Measurements from ENCODE around the gene ABCC9.
A peak's percentile ranks its signal among the peaks of the same experiment; 100 is the strongest.

ABCC9 gene

DNA sequence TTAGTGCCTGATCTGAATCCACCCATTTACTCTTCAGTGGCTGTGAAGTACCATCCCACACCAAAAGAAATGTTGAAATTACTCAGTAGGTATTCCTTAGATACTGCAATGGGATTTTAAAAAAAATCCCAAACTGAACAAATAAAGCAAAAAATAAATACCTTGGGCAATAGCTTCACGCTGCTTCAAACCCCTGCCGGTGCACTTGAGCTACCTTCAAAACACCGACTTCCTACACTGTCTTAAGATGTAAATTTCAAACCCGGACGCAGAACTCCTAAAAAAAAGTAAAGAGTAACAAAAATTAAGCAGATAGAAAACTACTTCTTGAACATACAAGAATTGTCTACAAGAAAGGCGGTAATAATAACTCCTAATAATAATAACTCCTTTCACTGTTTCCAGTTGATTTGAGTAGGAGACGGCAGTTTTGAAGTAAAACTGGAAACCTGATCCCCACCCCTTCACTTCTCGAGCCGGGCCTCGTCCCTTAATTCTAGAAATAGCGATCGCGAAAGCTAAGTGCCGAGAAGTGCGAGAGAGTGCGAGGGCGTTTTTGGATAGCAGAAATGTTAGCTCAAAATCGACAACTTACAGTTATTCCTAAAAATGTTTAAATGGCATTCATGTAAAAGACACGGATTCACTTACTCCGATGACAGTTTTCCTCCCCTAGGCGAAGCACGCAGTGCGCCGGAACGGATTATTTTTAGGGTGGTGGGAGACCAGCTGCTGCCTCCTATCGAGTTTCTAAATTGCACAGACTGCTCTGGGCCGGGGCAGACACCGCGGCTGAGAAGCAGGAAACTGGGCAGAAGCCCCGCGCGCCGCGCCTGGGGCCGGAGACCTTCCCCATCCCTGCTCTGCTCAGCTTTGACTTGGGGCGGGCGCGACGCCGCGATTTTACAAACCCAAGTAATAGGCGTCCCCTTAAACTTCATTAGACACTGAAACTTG lies at the start of gene ABCC9:
ABCC9 (minus strand) TSS at position 878 of the 957 bp plus-strand sequence. CDS start 4,752 bp downstream, outside the sequence.
- Histone ChIP-seq H3K27me3 (ENCODE audit: control insufficient read depth in 2 of 2, insufficient read depth in 2 of 2, low read length in 2 of 2) (peaks cover 18 to 38% of the 10 kb centered on the region in 2 donors), H3K4me1 (ENCODE audit: control insufficient read depth in 2 of 2, insufficient read depth in 2 of 2, low read length in 2 of 2) (peaks cover 0 to 8% of the 10 kb centered on the region in 2 donors), H3K4me3 (ENCODE audit: low read length in 2 of 2) (peak within 1 kb of the TSS; percentile 57 to 69), H3K27ac (ENCODE audit: low read depth in 2 of 2, low read length in 2 of 2) (peak within 1 kb of the TSS in 1 of 2 donors; percentile 35), H3K9ac (ENCODE audit: low read depth in 1 of 2, low read length in 2 of 2) (peak within 1 kb of the TSS in 1 of 2 donors; percentile 45), H3K36me3 (ENCODE audit: control insufficient read depth in 2 of 2, insufficient read depth in 2 of 2, low read length in 2 of 2) (no peaks in the 10 kb centered on the region), H3K9me3 (ENCODE audit: control insufficient read depth in 2 of 2, low read length in 2 of 2) (no peaks in the 10 kb centered on the region)

GRCh38 chr12:21989819-21990412 lies 48.7 kb upstream of the ABCC9 start:
- H3K27ac ChIP-seq (ENCODE audit: low read depth in 2 of 2, low read length in 2 of 2): no peak overlapping the region
- H3K4me1 ChIP-seq (ENCODE audit: control insufficient read depth in 2 of 2, insufficient read depth in 2 of 2, low read length in 2 of 2): peaks cover 0 to 8% of the 10 kb centered on the region in 2 donors

GRCh38 chr12:21988619-21989018 lies 47.4 kb upstream of the ABCC9 start:
- Histone ChIP-seq H3K4me1 (ENCODE audit: control insufficient read depth in 2 of 2, insufficient read depth in 2 of 2, low read length in 2 of 2) (peaks cover 0 to 8% of the 10 kb centered on the region in 2 donors), H3K4me3 (ENCODE audit: low read length in 2 of 2) (no peak overlapping the region), H3K27me3 (ENCODE audit: control insufficient read depth in 2 of 2, insufficient read depth in 2 of 2, low read length in 2 of 2) (no peaks in the 10 kb centered on the region), H3K36me3 (ENCODE audit: control insufficient read depth in 2 of 2, insufficient read depth in 2 of 2, low read length in 2 of 2) (no peaks in the 10 kb centered on the region), H3K9ac (ENCODE audit: low read depth in 1 of 2, low read length in 2 of 2) (no peak overlapping the region), H3K9me3 (ENCODE audit: control insufficient read depth in 2 of 2, low read length in 2 of 2) (no peaks in the 10 kb centered on the region), H3K27ac (ENCODE audit: low read depth in 2 of 2, low read length in 2 of 2) (no peak overlapping the region)

More at GRCh38 chr12:21989819-21990412, 48.7 kb upstream of the ABCC9 start:
- no peaks in the 10 kb centered on the region for H3K36me3 ChIP-seq (ENCODE audit: control insufficient read depth in 2 of 2, insufficient read depth in 2 of 2, low read length in 2 of 2)
- H3K27me3 ChIP-seq (ENCODE audit: control insufficient read depth in 2 of 2, insufficient read depth in 2 of 2, low read length in 2 of 2): no peaks in the 10 kb centered on the region
- H3K4me3 ChIP-seq (ENCODE audit: low read length in 2 of 2): no peak overlapping the region
- no peak overlapping the region for H3K9ac ChIP-seq (ENCODE audit: low read depth in 1 of 2, low read length in 2 of 2)
- H3K9me3 ChIP-seq (ENCODE audit: control insufficient read depth in 2 of 2, low read length in 2 of 2): no peaks in the 10 kb centered on the region

DNA sequence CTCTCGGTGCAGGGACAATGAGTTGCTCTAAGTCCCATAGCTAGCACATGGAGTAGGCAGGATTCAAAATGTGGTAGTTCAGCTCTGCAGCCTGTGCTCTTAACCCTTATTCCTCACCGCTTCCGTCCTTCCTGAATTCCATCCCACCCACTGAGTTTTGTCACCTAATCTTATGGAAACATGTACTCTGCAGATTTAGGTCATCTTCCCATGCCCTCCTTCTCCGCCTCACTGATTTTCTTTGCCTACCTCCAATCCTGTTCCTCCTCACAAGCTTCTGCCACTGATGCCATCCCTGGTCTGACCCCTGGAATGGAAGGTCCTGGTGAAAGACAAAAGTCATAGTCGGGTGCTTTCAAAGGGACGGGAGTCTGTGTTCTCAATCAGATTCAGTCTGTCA lies 46.5 kb upstream of the ABCC9 start:
- no peak overlapping the region for H3K27ac ChIP-seq (ENCODE audit: low read depth in 2 of 2, low read length in 2 of 2)
- H3K9me3 ChIP-seq (ENCODE audit: control insufficient read depth in 2 of 2, low read length in 2 of 2): no peaks in the 10 kb centered on the region
- no peak overlapping the region for H3K4me3 ChIP-seq (ENCODE audit: low read length in 2 of 2)
- no peaks in the 10 kb centered on the region for H3K27me3 ChIP-seq (ENCODE audit: control insufficient read depth in 2 of 2, insufficient read depth in 2 of 2, low read length in 2 of 2)
- peaks cover 0 to 4% of the 10 kb centered on the region in 2 donors for H3K4me1 ChIP-seq (ENCODE audit: control insufficient read depth in 2 of 2, insufficient read depth in 2 of 2, low read length in 2 of 2)
- no peak overlapping the region for H3K9ac ChIP-seq (ENCODE audit: low read depth in 1 of 2, low read length in 2 of 2)
- H3K36me3 ChIP-seq (ENCODE audit: control insufficient read depth in 2 of 2, insufficient read depth in 2 of 2, low read length in 2 of 2): no peaks in the 10 kb centered on the region

DNA sequence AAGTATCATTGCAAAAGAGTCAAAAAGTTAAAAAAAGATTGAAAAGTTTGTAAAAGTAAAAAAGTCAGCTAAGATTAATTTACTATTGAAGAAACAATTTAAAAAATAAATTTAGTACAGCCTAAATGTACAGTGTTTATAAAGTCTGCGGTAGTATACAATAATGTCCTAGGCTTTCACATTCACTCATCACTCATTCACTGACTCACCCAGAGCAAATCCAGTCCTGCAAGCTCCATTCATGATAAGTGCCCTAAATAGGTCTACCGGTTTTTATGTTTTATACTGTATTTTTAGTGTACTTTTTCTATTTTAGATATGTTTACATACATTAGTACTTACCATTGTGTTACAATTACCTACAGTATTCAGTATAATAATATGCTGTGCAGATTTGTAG lies 43.9 kb upstream of the ABCC9 start:
- H3K36me3 ChIP-seq (ENCODE audit: control insufficient read depth in 2 of 2, insufficient read depth in 2 of 2, low read length in 2 of 2): no peaks in the 10 kb centered on the region
- H3K4me1 ChIP-seq (ENCODE audit: control insufficient read depth in 2 of 2, insufficient read depth in 2 of 2, low read length in 2 of 2): no peaks in the 10 kb centered on the region
- no peaks in the 10 kb centered on the region for H3K9me3 ChIP-seq (ENCODE audit: control insufficient read depth in 2 of 2, low read length in 2 of 2)
- H3K27ac ChIP-seq (ENCODE audit: low read depth in 2 of 2, low read length in 2 of 2): no peak overlapping the region
- H3K9ac ChIP-seq (ENCODE audit: low read depth in 1 of 2, low read length in 2 of 2): no peak overlapping the region
- H3K27me3 ChIP-seq (ENCODE audit: control insufficient read depth in 2 of 2, insufficient read depth in 2 of 2, low read length in 2 of 2): no peaks in the 10 kb centered on the region
- H3K4me3 ChIP-seq (ENCODE audit: low read length in 2 of 2): no peak overlapping the region

GRCh38 chr12:21984375-21984774 lies 43.1 kb upstream of the ABCC9 start:
- Histone ChIP-seq H3K4me3 (ENCODE audit: low read length in 2 of 2) (no peak overlapping the region), H3K36me3 (ENCODE audit: control insufficient read depth in 2 of 2, insufficient read depth in 2 of 2, low read length in 2 of 2) (no peaks in the 10 kb centered on the region), H3K9ac (ENCODE audit: low read depth in 1 of 2, low read length in 2 of 2) (no peak overlapping the region), H3K9me3 (ENCODE audit: control insufficient read depth in 2 of 2, low read length in 2 of 2) (no peaks in the 10 kb centered on the region), H3K4me1 (ENCODE audit: control insufficient read depth in 2 of 2, insufficient read depth in 2 of 2, low read length in 2 of 2) (no peaks in the 10 kb centered on the region), H3K27ac (ENCODE audit: low read depth in 2 of 2, low read length in 2 of 2) (no peak overlapping the region), H3K27me3 (ENCODE audit: control insufficient read depth in 2 of 2, insufficient read depth in 2 of 2, low read length in 2 of 2) (no peaks in the 10 kb centered on the region)

- no peaks in the 10 kb centered on the region for H3K36me3 ChIP-seq (ENCODE audit: control insufficient read depth in 2 of 2, insufficient read depth in 2 of 2, low read length in 2 of 2)
- H3K4me1 ChIP-seq (ENCODE audit: control insufficient read depth in 2 of 2, insufficient read depth in 2 of 2, low read length in 2 of 2): no peaks in the 10 kb centered on the region
- no peak overlapping the region for H3K9ac ChIP-seq (ENCODE audit: low read depth in 1 of 2, low read length in 2 of 2)
- H3K9me3 ChIP-seq (ENCODE audit: control insufficient read depth in 2 of 2, low read length in 2 of 2): no peaks in the 10 kb centered on the region
- no peak overlapping the region for H3K4me3 ChIP-seq (ENCODE audit: low read length in 2 of 2)
- H3K27ac ChIP-seq (ENCODE audit: low read depth in 2 of 2, low read length in 2 of 2): no peak overlapping the region
- H3K27me3 ChIP-seq (ENCODE audit: control insufficient read depth in 2 of 2, insufficient read depth in 2 of 2, low read length in 2 of 2): no peaks in the 10 kb centered on the region
Measured at GRCh38 chr12:21983095-21983494, 41.9 kb upstream of the ABCC9 start.

GRCh38 chr12:21980544-21980943 lies 39.3 kb upstream of the ABCC9 start:
- Histone ChIP-seq H3K36me3 (ENCODE audit: control insufficient read depth in 2 of 2, insufficient read depth in 2 of 2, low read length in 2 of 2) (no peaks in the 10 kb centered on the region), H3K9ac (ENCODE audit: low read depth in 1 of 2, low read length in 2 of 2) (no peak overlapping the region), H3K27ac (ENCODE audit: low read depth in 2 of 2, low read length in 2 of 2) (no peak overlapping the region), H3K4me1 (ENCODE audit: control insufficient read depth in 2 of 2, insufficient read depth in 2 of 2, low read length in 2 of 2) (no peaks in the 10 kb centered on the region), H3K27me3 (ENCODE audit: control insufficient read depth in 2 of 2, insufficient read depth in 2 of 2, low read length in 2 of 2) (no peaks in the 10 kb centered on the region), H3K4me3 (ENCODE audit: low read length in 2 of 2) (no peak overlapping the region), H3K9me3 (ENCODE audit: control insufficient read depth in 2 of 2, low read length in 2 of 2) (no peaks in the 10 kb centered on the region)

DNA sequence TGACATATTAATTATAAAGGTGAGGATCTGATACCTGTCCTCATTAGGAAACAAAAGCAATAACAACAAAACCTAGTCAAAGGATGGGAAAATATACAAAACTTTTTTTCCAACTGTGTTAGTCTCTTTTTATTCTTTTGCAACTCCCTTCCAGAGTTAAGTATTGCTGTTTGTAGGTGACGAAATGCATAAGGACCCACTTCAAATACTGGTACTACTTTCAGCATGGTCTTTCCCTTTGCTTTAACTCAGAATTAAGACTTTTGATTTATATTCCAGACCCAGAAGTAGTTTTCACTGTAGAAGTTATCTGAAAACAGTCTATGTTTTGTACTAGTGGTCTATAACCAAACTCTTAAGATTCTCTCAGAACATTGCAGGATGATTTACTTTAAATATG lies 34.1 kb upstream of the ABCC9 start:
- Histone ChIP-seq H3K9me3 (ENCODE audit: control insufficient read depth in 2 of 2, low read length in 2 of 2) (no peaks in the 10 kb centered on the region), H3K36me3 (ENCODE audit: control insufficient read depth in 2 of 2, insufficient read depth in 2 of 2, low read length in 2 of 2) (no peaks in the 10 kb centered on the region), H3K27ac (ENCODE audit: low read depth in 2 of 2, low read length in 2 of 2) (no peak overlapping the region), H3K4me1 (ENCODE audit: control insufficient read depth in 2 of 2, insufficient read depth in 2 of 2, low read length in 2 of 2) (no peaks in the 10 kb centered on the region), H3K4me3 (ENCODE audit: low read length in 2 of 2) (no peak overlapping the region), H3K27me3 (ENCODE audit: control insufficient read depth in 2 of 2, insufficient read depth in 2 of 2, low read length in 2 of 2) (no peaks in the 10 kb centered on the region), H3K9ac (ENCODE audit: low read depth in 1 of 2, low read length in 2 of 2) (no peak overlapping the region)

DNA sequence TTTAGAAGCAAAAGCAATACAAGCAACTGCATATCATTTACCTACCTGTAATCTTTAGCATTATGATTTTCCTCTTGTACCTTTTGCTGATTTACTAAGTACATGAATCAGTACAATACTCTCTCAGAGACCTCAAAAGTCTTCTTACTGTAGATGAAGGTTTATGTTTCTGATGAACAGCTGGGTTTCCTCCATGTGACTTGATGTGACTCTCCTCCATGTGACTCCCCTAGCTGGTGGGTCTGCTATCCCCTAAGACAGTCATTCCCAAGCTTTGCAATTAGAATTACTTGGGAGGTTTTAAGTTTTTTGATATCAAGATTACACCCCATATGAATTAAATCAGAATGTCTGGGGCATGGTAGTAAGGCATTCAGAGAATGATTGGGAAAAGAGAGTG lies 32.0 kb upstream of the ABCC9 start:
- Histone ChIP-seq H3K9ac (ENCODE audit: low read depth in 1 of 2, low read length in 2 of 2) (no peak overlapping the region), H3K27me3 (ENCODE audit: control insufficient read depth in 2 of 2, insufficient read depth in 2 of 2, low read length in 2 of 2) (no peaks in the 10 kb centered on the region), H3K36me3 (ENCODE audit: control insufficient read depth in 2 of 2, insufficient read depth in 2 of 2, low read length in 2 of 2) (no peaks in the 10 kb centered on the region), H3K27ac (ENCODE audit: low read depth in 2 of 2, low read length in 2 of 2) (no peak overlapping the region), H3K4me3 (ENCODE audit: low read length in 2 of 2) (no peak overlapping the region), H3K9me3 (ENCODE audit: control insufficient read depth in 2 of 2, low read length in 2 of 2) (no peaks in the 10 kb centered on the region), H3K4me1 (ENCODE audit: control insufficient read depth in 2 of 2, insufficient read depth in 2 of 2, low read length in 2 of 2) (no peaks in the 10 kb centered on the region)
